ENCODE measurements around the gene NUDT17.

NUDT17 gene

DNA sequence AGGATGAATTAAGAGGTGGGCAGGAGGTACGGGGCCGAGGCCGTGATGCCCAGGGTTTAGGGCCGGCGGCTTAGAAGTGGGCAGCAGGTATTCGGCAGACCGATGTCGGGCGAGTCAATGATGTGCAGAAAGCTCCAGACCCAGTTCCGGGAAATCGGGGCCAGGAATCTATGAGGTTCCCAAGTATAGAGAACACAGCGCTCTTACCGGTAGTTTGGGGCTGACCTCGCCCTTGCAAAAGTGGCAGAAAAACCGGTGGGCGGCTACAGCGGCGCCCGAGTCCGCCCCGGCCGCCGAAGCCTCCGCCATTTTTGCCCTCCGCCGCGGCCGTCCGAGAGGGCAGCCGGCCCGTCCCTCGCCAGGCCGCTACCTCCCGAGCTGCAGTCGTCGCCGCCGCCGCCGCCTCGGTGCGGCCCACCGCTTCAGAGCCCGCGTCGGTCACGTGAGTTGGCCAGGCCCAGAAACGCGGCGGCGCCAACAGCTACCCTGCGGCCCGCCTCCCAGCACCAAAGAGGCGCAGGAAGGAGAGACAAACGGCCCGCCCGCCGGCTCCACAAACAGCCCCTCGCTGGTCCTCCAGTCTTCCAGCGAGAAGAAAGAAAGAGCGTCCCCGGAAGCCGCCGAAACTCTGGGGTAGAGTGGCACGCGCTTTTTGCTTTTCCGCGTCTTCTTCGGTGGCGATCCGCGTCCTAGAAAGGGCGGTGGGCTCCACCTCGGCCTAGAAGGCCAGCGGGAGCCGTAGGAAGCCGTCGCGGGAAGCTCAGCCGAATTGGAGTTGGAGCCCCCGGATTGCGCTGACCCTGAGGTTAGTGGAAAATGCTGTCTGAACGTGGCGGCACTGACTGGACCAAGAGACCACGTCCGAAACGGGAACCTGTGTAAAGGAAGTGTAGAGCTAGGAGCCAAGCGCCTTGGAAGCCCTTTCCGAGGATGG lies 21.6 kb upstream of the NUDT17 start, which contains the start of the genes POLR3C and RNF115 (continued):
- TF ChIP-seq ZBTB7A (tag by site-specific recombination; IDR thresholded peaks at IDR 0.05; ENCODE audit: low read depth) (peak; percentile 58; the same call in 1 of the 2 replicates), SP7 (tag by site-specific recombination; IDR thresholded peaks at IDR 0.05) (peak; percentile 69), ZNF138 (tag by site-specific recombination; IDR thresholded peaks at IDR 0.05; ENCODE audit: borderline replicate concordance) (no peak), ZNF335 (tag by site-specific recombination; conservative IDR thresholded peaks at IDR 0.05) (peak; percentile 57), ZNF341 (tag by site-specific recombination; IDR thresholded peaks at IDR 0.05; ENCODE audit: low read depth) (peak; percentile 60; the same call in 1 of the 2 replicates), ZNF501 (tag by site-specific recombination; IDR thresholded peaks at IDR 0.05) (peak; percentile 95), ZNF426 (tag by site-specific recombination; IDR thresholded peaks at IDR 0.05) (no peak), ZNF548 (tag by site-specific recombination; IDR thresholded peaks at IDR 0.05) (no peak), ZNF324 (tag by site-specific recombination; IDR thresholded peaks at IDR 0.05) (no peak), ZNF664 (tag by site-specific recombination; IDR thresholded peaks at IDR 0.05) (no peak), ZNF473 (tag by site-specific recombination; IDR thresholded peaks at IDR 0.05) (no peak), ZNF585B (tag by site-specific recombination; IDR thresholded peaks at IDR 0.05) (no peak), ZNF610 (tag by site-specific recombination; IDR thresholded peaks at IDR 0.05; ENCODE audit: borderline replicate concordance) (peak; percentile 68; the same call in 1 of the 2 replicates), ZFP69B (tag by site-specific recombination; IDR thresholded peaks at IDR 0.05) (peak; percentile 84), SCRT1 (tag by site-specific recombination; IDR thresholded peaks at IDR 0.05; ENCODE audit: borderline replicate concordance) (no peak), BCL11A (tag by site-specific recombination; IDR thresholded peaks at IDR 0.05; ENCODE audit: low read depth) (no peak), ZNF132 (tag by site-specific recombination; IDR thresholded peaks at IDR 0.05; ENCODE audit: borderline replicate concordance) (no peak), YY2 (tag by site-specific recombination; IDR thresholded peaks at IDR 0.05) (0 out of 2 replicates have a peak, but pooled peaks have one; percentile 7), ZNF48 (tag by site-specific recombination; IDR thresholded peaks at IDR 0.05) (no peak), ZNF114 (tag by site-specific recombination; IDR thresholded peaks at IDR 0.05) (no peak), ZNF391 (tag by site-specific recombination; IDR thresholded peaks at IDR 0.05; ENCODE audit: borderline replicate concordance, low read depth) (no peak), ZNF768 (tag by site-specific recombination; IDR thresholded peaks at IDR 0.05) (no peak), ZNF184 (tag by site-specific recombination; IDR thresholded peaks at IDR 0.05) (0 out of 2 replicates have a peak, but pooled peaks have one; percentile 29)
- TF ChIP-seq, protein P1, sequence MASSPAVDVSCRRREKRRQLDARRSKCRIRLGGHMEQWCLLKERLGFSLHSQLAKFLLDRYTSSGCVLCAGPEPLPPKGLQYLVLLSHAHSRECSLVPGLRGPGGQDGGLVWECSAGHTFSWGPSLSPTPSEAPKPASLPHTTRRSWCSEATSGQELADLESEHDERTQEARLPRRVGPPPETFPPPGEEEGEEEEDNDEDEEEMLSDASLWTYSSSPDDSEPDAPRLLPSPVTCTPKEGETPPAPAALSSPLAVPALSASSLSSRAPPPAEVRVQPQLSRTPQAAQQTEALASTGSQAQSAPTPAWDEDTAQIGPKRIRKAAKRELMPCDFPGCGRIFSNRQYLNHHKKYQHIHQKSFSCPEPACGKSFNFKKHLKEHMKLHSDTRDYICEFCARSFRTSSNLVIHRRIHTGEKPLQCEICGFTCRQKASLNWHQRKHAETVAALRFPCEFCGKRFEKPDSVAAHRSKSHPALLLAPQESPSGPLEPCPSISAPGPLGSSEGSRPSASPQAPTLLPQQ (tag by site-specific recombination; IDR thresholded peaks at IDR 0.05) = peak; percentile 90
- TF ChIP-seq, protein P2, sequence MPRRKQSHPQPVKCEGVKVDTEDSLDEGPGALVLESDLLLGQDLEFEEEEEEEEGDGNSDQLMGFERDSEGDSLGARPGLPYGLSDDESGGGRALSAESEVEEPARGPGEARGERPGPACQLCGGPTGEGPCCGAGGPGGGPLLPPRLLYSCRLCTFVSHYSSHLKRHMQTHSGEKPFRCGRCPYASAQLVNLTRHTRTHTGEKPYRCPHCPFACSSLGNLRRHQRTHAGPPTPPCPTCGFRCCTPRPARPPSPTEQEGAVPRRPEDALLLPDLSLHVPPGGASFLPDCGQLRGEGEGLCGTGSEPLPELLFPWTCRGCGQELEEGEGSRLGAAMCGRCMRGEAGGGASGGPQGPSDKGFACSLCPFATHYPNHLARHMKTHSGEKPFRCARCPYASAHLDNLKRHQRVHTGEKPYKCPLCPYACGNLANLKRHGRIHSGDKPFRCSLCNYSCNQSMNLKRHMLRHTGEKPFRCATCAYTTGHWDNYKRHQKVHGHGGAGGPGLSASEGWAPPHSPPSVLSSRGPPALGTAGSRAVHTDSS (tag by site-specific recombination; IDR thresholded peaks at IDR 0.05) = no peak
- TF ChIP-seq, protein P3, sequence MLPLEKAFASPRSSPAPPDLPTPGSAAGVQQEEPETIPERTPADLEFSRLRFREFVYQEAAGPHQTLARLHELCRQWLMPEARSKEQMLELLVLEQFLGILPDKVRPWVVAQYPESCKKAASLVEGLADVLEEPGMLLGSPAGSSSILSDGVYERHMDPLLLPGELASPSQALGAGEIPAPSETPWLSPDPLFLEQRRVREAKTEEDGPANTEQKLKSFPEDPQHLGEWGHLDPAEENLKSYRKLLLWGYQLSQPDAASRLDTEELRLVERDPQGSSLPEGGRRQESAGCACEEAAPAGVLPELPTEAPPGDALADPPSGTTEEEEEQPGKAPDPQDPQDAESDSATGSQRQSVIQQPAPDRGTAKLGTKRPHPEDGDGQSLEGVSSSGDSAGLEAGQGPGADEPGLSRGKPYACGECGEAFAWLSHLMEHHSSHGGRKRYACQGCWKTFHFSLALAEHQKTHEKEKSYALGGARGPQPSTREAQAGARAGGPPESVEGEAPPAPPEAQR (tag by site-specific recombination; IDR thresholded peaks at IDR 0.05) = no peak
- TF ChIP-seq, protein P4, sequence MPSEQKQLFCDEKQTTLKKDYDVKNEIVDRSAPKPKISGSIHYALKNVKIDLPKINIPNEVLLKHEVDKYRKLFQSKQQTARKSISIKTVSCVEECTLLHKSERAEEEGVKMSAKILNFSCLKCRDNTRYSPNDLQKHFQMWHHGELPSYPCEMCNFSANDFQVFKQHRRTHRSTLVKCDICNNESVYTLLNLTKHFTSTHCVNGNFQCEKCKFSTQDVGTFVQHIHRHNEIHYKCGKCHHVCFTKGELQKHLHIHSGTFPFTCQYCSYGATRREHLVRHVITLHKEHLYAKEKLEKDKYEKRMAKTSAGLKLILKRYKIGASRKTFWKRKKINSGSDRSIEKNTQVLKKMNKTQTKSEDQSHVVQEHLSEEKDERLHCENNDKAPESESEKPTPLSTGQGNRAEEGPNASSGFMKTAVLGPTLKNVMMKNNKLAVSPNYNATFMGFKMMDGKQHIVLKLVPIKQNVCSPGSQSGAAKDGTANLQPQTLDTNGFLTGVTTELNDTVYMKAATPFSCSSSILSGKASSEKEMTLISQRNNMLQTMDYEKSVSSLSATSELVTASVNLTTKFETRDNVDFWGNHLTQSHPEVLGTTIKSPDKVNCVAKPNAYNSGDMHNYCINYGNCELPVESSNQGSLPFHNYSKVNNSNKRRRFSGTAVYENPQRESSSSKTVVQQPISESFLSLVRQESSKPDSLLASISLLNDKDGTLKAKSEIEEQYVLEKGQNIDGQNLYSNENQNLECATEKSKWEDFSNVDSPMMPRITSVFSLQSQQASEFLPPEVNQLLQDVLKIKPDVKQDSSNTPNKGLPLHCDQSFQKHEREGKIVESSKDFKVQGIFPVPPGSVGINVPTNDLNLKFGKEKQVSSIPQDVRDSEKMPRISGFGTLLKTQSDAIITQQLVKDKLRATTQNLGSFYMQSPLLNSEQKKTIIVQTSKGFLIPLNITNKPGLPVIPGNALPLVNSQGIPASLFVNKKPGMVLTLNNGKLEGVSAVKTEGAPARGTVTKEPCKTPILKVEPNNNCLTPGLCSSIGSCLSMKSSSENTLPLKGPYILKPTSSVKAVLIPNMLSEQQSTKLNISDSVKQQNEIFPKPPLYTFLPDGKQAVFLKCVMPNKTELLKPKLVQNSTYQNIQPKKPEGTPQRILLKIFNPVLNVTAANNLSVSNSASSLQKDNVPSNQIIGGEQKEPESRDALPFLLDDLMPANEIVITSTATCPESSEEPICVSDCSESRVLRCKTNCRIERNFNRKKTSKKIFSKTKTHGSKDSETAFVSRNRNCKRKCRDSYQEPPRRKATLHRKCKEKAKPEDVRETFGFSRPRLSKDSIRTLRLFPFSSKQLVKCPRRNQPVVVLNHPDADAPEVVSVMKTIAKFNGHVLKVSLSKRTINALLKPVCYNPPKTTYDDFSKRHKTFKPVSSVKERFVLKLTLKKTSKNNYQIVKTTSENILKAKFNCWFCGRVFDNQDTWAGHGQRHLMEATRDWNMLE (tag by site-specific recombination; conservative IDR thresholded peaks at IDR 0.05; ENCODE audit: low read depth) = 0 out of 2 replicates have a peak, but pooled peaks have one; percentile 51
- TF ChIP-seq, protein P5, sequence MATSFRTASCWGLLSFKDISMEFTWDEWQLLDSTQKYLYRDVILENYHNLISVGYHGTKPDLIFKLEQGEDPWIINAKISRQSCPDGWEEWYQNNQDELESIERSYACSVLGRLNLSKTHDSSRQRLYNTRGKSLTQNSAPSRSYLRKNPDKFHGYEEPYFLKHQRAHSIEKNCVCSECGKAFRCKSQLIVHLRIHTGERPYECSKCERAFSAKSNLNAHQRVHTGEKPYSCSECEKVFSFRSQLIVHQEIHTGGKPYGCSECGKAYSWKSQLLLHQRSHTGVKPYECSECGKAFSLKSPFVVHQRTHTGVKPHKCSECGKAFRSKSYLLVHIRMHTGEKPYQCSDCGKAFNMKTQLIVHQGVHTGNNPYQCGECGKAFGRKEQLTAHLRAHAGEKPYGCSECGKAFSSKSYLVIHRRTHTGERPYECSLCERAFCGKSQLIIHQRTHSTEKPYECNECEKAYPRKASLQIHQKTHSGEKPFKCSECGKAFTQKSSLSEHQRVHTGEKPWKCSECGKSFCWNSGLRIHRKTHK (tag by site-specific recombination; IDR thresholded peaks at IDR 0.05) = no peak
